Thyroid gland (tissue), 4 donors: ENCODE results near the gene MYOF.

Experiments
- CTCF ChIP-seq, 6 experiments: fragments of 200-600 bp in 3 of 6; fragments of 450-650 bp in 3 of 6; sonication (generic) in 3 of 6; IDR thresholded peaks; one replicate each; pipeline ENCODE4 v1.5.1; 2016 to 2019; ENCODE audit warnings: antibody characterized with exemption in 6 of 6, mild to moderate bottlenecking in 2 of 6, inconsistent platforms in 1 of 6, moderate library complexity in 1 of 6
- POLR2A ChIP-seq, 2 donors: fragments of 450-650 bp; IDR thresholded peaks; one replicate each; pipeline ENCODE4 v1.6.1; 2017; ENCODE audit warnings: antibody characterized with exemption in 2 of 2, mild to moderate bottlenecking in 2 of 2, moderate library complexity in 1 of 2

- TF ChIP-seq POLR2A (IDR thresholded peaks at IDR 0.05) = no peak
- TF ChIP-seq CTCF (IDR thresholded peaks at IDR 0.05) = no peak
Measured at GRCh38 chr10:93422118-93422517, 60.0 kb downstream of the MYOF start.
